GM19463 (cell line): ENCODE data around the gene NDUFA9.
A peak's percentile ranks its signal among the peaks of the same experiment; 100 is the strongest.

Experiments used
- ATAC-seq: cut with Tn5 transposase; IDR thresholded peaks from one replicate; pipeline ENCODE4 v1.9.1; 2021; ENCODE audit warnings: mild to moderate bottlenecking, moderate library complexity; ENCODE audit not compliant: unreplicated experiment

The NDUFA9 gene

GRCh38 chr12:4648501-4649357 lies at the start of gene NDUFA9, which contains the start of gene AKAP3:
Gene NDUFA9 (plus strand): TSS chr12:4649114. CDS start chr12:4649127, 13 bp downstream.
Gene AKAP3 (minus strand): TSS chr12:4649051. CDS start chr12:4638196, 10,855 bp downstream.
- peak; percentile 88 for ATAC-seq

DNA sequence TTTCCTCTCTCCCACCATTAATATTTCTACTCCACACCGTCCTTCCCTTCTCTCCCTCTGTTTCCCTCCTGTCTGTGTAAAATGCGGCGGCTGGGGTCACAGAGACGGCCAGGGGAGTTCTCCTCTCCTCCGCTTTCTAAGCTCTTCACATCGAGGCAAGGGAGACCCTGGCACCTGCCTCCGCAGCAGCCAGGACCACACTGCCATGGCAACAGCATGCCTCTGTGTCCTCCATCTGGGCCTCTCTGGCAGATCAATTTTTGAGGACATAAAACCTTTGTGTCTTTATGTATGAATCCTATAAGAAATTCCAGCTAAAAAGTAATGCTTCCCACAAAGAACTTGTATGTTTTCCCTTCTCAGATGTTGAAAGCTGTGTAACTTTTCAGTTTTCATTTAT lies 45.5 kb upstream of the NDUFA9 start:
- no peak for ATAC-seq

DNA sequence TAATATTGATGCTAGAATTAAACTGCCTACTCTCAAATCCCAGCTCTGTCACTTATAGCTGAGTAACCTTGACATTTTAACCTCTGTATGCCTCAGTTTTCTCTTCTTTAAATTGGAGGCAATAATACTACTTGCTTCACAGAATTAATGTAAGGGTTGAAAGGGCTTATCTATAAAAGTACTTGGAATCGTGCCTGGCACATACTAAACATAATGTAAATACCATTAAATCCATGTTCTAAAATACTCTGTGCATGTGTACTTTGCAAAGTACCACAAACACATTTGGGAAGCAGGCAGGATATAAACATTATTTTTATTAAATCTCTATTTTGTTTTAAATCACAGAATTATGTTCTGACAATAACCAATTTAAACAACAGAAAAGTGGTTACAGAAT lies 45.0 kb upstream of the NDUFA9 start:
- no peak for ATAC-seq

DNA sequence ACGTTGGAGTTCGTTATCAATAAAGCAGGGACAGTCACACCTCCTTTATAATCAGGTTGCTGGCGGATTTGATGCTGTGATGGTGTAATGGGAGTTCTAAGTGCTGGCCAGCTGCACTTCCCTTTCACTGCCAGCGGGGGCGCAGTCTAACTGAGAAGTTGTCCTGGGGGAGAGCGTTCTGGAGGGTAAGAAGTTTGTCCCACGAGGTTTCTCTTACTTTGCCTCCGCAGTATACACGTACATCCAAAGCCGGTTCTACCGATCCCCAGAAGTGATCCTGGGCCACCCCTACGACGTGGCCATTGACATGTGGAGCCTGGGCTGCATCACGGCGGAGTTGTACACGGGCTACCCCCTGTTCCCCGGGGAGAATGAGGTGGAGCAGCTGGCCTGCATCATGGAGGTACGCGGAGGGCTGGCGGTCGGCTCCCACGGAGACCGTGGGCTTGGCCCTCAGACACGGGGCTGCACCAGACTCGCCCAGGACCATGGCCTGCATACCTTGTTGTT lies 44.2 kb upstream of the NDUFA9 start:
- ATAC-seq: peak; percentile 95

DNA sequence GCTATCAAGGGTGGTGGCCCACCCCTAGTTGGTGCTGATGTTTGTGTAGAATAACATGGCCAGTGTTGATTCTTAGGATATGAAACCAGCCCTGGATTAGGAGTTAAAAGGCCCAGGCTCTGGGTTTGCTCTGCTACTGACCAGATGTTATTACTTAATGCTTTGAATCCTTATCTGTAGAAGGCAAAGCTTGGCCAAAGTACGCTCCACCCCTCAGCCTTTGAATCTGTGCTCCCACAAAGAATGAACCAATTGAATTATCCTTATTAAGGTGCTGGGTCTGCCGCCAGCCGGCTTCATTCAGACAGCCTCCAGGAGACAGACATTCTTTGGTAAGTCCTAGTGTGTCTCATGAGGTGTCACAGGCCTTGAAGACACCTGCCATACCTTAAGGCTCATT lies 41.9 kb upstream of the NDUFA9 start:
- ATAC-seq: no peak

DNA sequence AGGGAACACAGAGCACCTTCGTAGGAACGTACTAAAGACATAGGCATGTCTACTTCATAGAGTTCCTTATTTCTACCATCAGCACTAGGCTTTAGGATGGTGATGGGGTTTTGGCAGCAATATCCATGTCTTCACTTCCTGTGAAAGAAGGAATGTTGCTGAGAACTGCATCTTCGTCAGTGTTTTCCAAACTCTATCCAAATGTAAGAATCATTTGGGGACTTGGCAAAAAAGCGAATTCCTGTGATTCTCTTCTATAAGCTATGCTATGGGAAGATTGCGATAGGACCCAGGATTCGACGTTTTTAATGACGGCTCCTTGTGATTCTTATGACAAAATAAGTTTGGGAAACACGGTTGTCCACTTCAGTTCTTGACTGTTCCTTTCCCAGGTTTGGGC lies 39.8 kb upstream of the NDUFA9 start:
- no peak for ATAC-seq

DNA sequence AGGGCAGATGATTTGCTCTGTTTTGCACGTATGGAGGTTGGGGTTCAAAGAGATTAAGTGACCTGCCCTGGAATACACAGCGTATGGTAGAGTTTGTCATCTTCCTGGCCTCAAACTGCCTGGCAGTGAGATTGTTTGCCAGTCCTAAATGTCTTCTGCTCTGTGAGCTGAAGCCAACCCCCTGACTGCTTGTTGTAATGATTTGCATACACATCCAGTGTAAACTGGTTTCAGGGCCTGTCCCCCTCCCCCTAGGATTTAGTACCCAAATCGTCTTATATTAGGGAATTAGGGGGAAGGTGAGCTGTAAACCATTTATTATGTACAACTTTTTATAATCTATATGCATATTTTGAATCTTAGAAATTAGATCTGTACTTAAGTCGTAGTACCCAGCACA lies 38.4 kb upstream of the NDUFA9 start:
- ATAC-seq: no peak

- no peak for ATAC-seq
These were observed 33.2 kb upstream of the NDUFA9 start for GRCh38 chr12:4615667-4616066.

- no peak for ATAC-seq
These were observed 27.4 kb upstream of the NDUFA9 start for GRCh38 chr12:4621511-4621910.

- ATAC-seq: no peak
These were observed 22.4 kb upstream of the NDUFA9 start for GRCh38 chr12:4626543-4626942.

DNA sequence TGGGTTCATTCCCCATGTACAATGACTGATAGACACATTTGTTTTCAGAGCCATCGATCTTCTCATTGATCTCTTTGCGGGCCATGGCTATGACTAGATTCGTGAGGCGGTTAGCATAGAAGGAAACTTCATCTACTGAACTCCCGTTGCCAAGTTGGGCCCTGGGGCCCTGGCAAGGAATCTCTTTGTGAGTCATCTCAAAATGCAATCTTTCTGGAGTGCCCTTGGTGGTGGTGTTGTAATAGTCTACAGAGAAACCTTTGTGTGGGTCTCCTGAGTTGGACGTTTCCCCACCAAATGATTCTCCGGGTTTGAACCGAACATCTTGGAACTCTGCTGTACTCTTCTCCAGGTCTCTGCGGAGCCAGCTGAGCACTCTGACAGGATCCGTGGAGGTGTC lies 20.5 kb upstream of the NDUFA9 start:
- no peak for ATAC-seq

DNA sequence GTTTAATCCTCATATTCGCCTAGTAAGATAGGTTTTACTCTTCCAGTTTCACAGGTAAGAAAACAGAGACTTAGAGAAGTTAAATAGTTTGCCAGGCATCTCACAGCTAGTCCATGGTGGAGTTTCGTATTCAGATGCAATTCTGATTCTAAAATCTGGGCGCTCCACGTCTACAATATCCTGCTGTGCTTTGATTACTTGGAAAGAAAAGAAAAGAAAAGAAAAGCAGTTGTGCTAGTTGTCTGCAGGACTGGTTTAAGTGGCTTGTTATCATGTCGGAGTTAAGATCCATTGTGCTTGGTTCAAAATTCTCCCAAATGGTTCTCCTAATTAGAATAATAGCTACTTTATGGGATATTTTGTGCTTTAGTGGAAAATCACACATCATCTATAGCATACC lies 18.7 kb upstream of the NDUFA9 start:
- no peak for ATAC-seq

DNA sequence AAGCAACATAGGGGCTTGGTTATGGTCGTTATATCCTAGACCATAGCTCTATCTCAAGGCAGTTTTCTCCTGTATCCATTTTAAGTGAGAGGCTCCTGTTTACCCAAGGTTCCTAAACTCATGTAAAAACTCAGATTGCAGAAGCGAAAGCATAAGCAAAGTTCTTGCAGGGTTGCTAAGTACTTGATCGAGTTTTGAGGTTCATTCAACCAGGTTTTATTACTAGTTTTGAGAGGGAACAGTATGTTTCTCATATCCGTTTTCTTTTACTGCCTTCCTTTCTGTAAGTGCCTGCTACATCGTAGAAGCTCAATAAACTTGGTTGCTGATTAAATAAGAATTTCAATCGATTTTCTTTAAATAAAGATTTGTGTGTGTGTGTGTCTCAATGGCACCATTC lies 5.2 kb upstream of the NDUFA9 start:
- peak; percentile 56 for ATAC-seq

DNA sequence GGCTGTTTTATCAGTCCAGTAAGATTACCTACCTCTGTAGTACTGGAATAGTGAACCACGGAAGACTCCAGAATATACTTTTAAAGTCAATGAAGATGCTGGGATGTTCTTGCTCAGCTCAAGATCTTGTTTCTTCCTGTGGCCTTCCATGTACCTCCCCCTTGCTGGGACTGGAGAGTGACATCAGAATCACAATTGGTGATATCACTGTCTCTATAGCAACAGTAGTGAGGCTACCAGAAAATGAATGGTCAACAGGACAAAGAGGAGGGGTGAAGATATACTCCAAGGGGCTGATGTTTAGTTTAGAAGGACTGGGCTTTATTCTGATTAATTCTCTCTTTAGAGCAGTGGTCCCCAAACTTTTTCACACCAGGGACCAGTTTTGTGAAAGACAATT lies 3.9 kb upstream of the NDUFA9 start:
- no peak for ATAC-seq

DNA sequence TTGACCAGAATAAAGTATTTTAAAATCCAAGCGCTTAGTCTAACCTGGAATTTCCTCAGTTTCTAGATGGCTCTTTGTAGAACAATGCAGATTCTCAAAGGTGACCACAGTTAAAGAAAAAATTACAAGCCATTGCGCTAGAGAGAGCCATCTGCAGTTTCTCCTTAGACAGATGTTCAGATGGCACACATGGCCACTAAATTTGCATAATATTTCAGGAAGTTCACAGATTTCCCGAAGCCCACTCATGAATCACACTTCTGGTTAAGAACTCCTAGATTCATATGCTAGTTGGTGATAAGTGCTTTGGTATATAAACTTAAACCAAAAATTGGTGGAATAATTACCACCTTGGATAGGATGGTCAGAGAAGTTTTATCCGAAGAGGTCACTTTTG lies 812 bp upstream of the NDUFA9 start:
- no peak for ATAC-seq

DNA sequence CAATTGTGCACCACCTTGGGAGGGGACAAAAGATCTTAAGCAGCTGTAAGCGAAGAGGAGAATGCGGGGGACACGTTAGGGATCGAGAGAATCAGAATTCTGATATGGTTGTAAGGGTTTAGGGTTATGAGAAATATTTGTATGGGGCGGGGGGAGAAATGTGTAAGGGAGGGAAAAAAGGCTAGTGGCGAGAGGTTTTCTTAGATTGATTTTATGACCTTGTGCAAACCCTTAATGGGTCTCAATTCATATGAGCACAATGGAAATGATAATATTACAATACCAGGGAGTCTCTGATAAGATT lies 396 bp downstream of the NDUFA9 start:
- ATAC-seq: no peak

- no peak for ATAC-seq
These were observed 4.3 kb downstream of the NDUFA9 start for GRCh38 chr12:4653257-4653656.

DNA sequence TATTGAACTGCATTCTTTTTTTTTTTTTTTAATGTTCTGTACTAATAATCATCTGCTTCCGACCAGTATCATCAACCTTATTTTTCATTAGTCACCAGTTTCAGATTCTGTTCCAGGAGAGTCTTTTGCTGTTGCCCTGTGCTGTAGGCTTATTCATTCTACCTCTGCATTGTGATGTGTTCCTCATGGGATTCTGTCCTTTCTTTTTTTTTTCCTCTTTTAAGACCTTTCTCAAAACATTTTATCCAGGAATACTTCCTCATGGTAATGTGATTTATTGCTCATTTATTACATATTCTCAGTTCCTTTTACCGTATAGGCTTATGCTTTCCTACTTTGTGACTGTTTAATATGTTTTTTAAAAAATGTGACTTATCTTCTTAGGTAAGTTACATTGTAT lies 4.8 kb downstream of the NDUFA9 start:
- ATAC-seq: no peak

DNA sequence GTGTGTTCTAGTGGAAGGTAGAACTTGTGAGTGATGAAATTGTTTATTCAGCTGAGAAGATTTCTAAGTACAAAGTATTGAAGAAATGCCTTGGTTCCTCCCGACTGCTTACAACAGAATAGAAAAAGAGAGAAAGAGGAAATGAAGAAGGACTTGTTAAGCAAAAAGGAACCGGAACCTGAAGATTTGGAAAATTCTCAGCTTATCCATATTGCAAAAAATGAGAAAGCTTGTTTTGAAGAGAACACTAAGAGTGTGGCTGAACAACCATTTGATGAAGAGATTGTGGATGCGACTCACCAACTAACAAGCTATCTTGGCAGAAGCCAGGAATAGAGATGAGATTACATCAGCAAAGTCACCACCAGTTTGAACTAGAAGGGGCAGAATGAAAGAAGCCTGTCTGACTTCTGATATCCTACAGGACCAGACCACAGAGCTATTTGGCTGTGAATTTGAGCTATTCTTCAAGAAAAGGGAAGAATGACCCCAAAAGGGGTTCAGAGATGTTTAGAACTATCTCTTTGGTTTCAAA lies 15.1 kb downstream of the NDUFA9 start:
- no peak for ATAC-seq

DNA sequence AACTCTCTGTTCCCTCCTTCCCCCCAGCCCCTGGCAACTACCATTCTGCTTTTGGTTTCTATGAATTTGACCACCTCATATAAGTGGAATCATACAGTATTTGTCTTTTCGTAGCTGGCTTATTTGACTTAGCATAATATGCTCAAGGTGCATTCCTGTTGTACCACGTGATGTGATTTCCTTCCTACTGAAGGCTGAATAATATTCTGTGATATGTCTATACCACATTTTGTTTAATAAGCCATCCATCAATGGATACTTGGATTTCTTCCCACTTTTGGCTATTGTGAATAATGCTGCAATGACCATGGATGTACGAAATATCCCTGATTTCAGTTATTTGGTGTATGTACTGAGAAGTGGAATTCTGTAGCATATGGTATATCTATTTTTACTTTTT lies 16.3 kb downstream of the NDUFA9 start:
- no peak for ATAC-seq

- no peak for ATAC-seq
These were observed 30.8 kb downstream of the NDUFA9 start for GRCh38 chr12:4679711-4680110.

GRCh38 chr12:4681732-4682131 lies 32.8 kb downstream of the NDUFA9 start:
- ATAC-seq: no peak

DNA sequence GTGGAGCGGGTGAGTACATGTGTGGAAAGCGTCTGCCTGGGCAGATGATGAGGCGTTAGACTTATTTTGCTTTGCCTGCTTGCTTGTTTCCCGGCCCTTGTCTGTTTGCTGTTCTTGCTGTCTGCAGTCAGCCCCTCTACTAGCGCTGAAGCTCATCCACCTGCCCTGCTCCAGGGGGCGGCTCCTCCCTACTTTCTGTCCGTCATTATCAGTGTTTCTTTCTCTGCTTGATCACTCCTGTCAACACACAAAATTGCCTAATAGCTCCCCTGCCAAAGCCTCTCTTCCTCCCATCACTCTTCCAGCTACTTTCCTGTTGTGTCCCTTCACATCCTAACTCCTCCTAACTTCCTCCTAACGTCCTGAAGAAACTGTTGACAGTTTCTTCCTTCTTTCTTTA lies 36.4 kb downstream of the NDUFA9 start:
- ATAC-seq: no peak
